GM12878 (cell line): ENCODE data around the gene SPTSSB. TPM values are rescaled to one million over a fixed set of nuclear protein-coding genes. Genes with fewer than 3 reads are reported as not detected.

Source experiments
- ATAC-seq: fragments of 200-7000 bp; cut with Tn5 transposase; 3 replicates; pipeline ENCODE4 v1.9.1; 2020; ENCODE audit warnings: mild to moderate bottlenecking, moderate library complexity
- BruUV-seq: library from RNA; stranded (reverse); fragments of 400-500 nt; replicated peaks from 2 replicates; lab custom pipeline; 2021; lab: Mats Ljungman, UMichigan
- CTCF ChIA-PET: fragments of 300-600 bp; sonication (Branson Sonifier 250); formaldehyde crosslinking; extraction: SDS; loops from one replicate; lab custom pipeline; 2021; ENCODE audit warnings: inconsistent platforms; lab: Yijun Ruan, JAX
- POLR2A ChIA-PET: fragments of 350-600 bp; formaldehyde crosslinking; extraction: SDS; loops from one replicate; lab custom pipeline; 2021; ENCODE audit warnings: inconsistent platforms; lab: Charles Lee
- RAD21 ChIA-PET: fragments of 300-600 bp; sonication (Branson Sonifier 250); formaldehyde crosslinking; loops from one replicate; lab custom pipeline; 2023; ENCODE audit warnings: antibody characterized with exemption; ENCODE audit not compliant: unreplicated experiment; lab: Charles Lee
- SMC1A ChIA-PET: fragments of 300-600 bp; sonication (Branson Sonifier 250); formaldehyde crosslinking; loops from one replicate; lab custom pipeline; 2023; ENCODE audit not compliant: unreplicated experiment, uncharacterized antibody; lab: Charles Lee
- DNase-seq: peaks from one replicate; pipeline ENCODE4 v3.0.0-alpha.2; 2011; ENCODE audit warnings: low read depth, low spot score
- FAIRE-seq: peaks from 3 replicates; lab custom pipeline; 2011; peaks lifted over from hg19 to GRCh38; lab: Jason Lieb, UNC
- H2AFZ ChIP-seq: 2 replicates; pipeline ENCODE4 v1.6.0; 2011; ENCODE audit warnings: low read depth, low read length, control low read depth; ENCODE audit not compliant: control insufficient read depth
- H3K27ac ChIP-seq: 2 replicates; pipeline ENCODE4 v1.5.1; 2011; ENCODE audit warnings: control low read depth; ENCODE audit not compliant: control insufficient read depth, insufficient read depth
- H3K27me3 ChIP-seq, 2 experiments: replicated peaks in 1 of 2; 2 replicates each; pipeline versions ENCODE4 v1.6.0 to v1.6.1; 2011; ENCODE audit warnings: low read length in 1 of 2; ENCODE audit not compliant: control insufficient read depth in 2 of 2, insufficient read depth in 2 of 2
- H3K36me3 ChIP-seq, 2 experiments: 2 replicates each; pipeline ENCODE4 v1.5.1; 2011; ENCODE audit warnings: low read length in 1 of 2; ENCODE audit not compliant: control insufficient read depth in 2 of 2, insufficient read depth in 2 of 2
- H3K4me1 ChIP-seq: 2 replicates; pipeline ENCODE4 v1.6.1; 2011; ENCODE audit warnings: mild to moderate bottlenecking, low read length, moderate library complexity, mixed read lengths; ENCODE audit not compliant: control insufficient read depth, insufficient read depth
- H3K4me2 ChIP-seq: 2 replicates; pipeline ENCODE4 v1.6.0; 2011; ENCODE audit warnings: control low read depth; ENCODE audit not compliant: control insufficient read depth, insufficient read depth
- H3K4me3 ChIP-seq: fragments of 200-600 bp; sonication (generic); 2 replicates; pipeline ENCODE4 v1.5.1; 2016
- H3K79me2 ChIP-seq: 2 replicates; pipeline ENCODE4 v1.6.0; 2011; ENCODE audit warnings: low read length; ENCODE audit not compliant: control insufficient read depth, insufficient read depth
- H3K9ac ChIP-seq: 2 replicates; pipeline ENCODE4 v1.8.0; 2011; ENCODE audit warnings: low read length, control low read depth, mixed read lengths; ENCODE audit not compliant: control insufficient read depth, insufficient read depth
- H3K9me3 ChIP-seq: replicated peaks from 3 replicates; pipeline ENCODE4 v1.5.1; 2011; ENCODE audit warnings: mild to moderate bottlenecking, low read length; ENCODE audit not compliant: control insufficient read depth, insufficient read depth
- H4K20me1 ChIP-seq: 2 replicates; pipeline ENCODE4 v1.6.0; 2011; ENCODE audit not compliant: control insufficient read depth, insufficient read depth
- CEBPZ ChIP-seq: fragments of 150-350 bp; IDR thresholded peaks from 2 replicates; pipeline ENCODE4 v1.6.1; 2016; ENCODE audit warnings: low read depth, low read length
- FOXM1 ChIP-seq: IDR thresholded peaks from 2 replicates; pipeline ENCODE4 v1.6.1; 2012; ENCODE audit warnings: low read depth, mild to moderate bottlenecking, inconsistent platforms, low read length, moderate library complexity
- IRF3 ChIP-seq: fragments of 450-650 bp; IDR thresholded peaks from 2 replicates; pipeline ENCODE4 v1.6.1; 2014; ENCODE audit warnings: mild to moderate bottlenecking
- IRF5 ChIP-seq: fragments of 450-650 bp; IDR thresholded peaks from 2 replicates; pipeline ENCODE4 v1.6.1; 2017; ENCODE audit warnings: borderline replicate concordance
- JUNB ChIP-seq: IDR thresholded peaks from 2 replicates; pipeline ENCODE4 v1.6.1; 2016; ENCODE audit warnings: antibody characterized with exemption, mild to moderate bottlenecking
- PBX3 ChIP-seq: IDR thresholded peaks from 2 replicates; pipeline ENCODE4 v1.6.1; 2011; ENCODE audit warnings: mild to moderate bottlenecking, low read depth, low read length, moderate library complexity; ENCODE audit not compliant: insufficient replicate concordance
- RELA ChIP-seq: fragments of 450-650 bp; IDR thresholded peaks from 2 replicates; pipeline ENCODE4 v1.8.0; 2014; ENCODE audit warnings: borderline replicate concordance; ENCODE audit not compliant: partially characterized antibody
- RFX5 ChIP-seq: IDR thresholded peaks from 2 replicates; pipeline ENCODE4 v1.6.1; 2011; ENCODE audit warnings: low read depth, low read length, improper control_type of control experiment
- SPI1 ChIP-seq: IDR thresholded peaks from 2 replicates; pipeline ENCODE4 v1.6.1; 2011; ENCODE audit warnings: low read depth, mild to moderate bottlenecking, low read length, moderate library complexity, borderline replicate concordance; ENCODE audit not compliant: insufficient read depth
- SRF ChIP-seq, 2 experiments: IDR thresholded peaks; 2 replicates each; pipeline ENCODE4 v1.6.1; 2011; ENCODE audit warnings: low read depth in 2 of 2, low read length in 2 of 2, mild to moderate bottlenecking in 1 of 2, moderate library complexity in 1 of 2
- SUPT20H ChIP-seq: IDR thresholded peaks from 2 replicates; pipeline ENCODE4 v1.6.1; 2011; ENCODE audit warnings: low read depth, mild to moderate bottlenecking, low read length, moderate library complexity, borderline replicate concordance; ENCODE audit not compliant: control insufficient read depth
- ZBTB33 ChIP-seq: fragments of 450-650 bp; IDR thresholded peaks from 2 replicates; pipeline ENCODE4 v1.6.1; 2017; ENCODE audit warnings: mild to moderate bottlenecking
- ZNF217 ChIP-seq: fragments of 450-650 bp; IDR thresholded peaks from 2 replicates; pipeline ENCODE4 v1.6.1; 2017; ENCODE audit warnings: antibody characterized with exemption, mild to moderate bottlenecking
- WGBS: methylation state at CpG from one replicate; pipeline ENCODE4 v1.1.6; 2016; ENCODE audit warnings: low lambda C conversion rate; ENCODE audit not compliant: insufficient replicate concordance, insufficient coverage; ENCODE audit errors: missing lambda C conversion rate; 5-methylcytosine and 5-hydroxymethylcytosine counted together
- in situ Hi-C: fragments of 300-500 bp; cut with MboI; formaldehyde crosslinking; loops from 9 replicates; pipeline ENCODE4 v1.14.3; 2018; ENCODE audit warnings: mixed read lengths
- intact Hi-C: fragments of 100-400 bp; cut with micrococcal nuclease; formaldehyde crosslinking; loops from one replicate; pipeline ENCODE4 v1.14.2; 2022; ENCODE audit not compliant: unreplicated experiment
- polyA plus RNA-seq, 11 experiments: library from polyadenylated mRNA; depleted of rRNA in 4 of 11; unstranded in 6 of 11; stranded (reverse) in 5 of 11; fragments of >200 nt; fragmentation: Nextera tagmentation in 4 of 11; fragmentation: Illumina TruSeq in 1 of 11; extraction: Ambion mirVana in 4 of 11; extraction: Trizol in 1 of 11; gene quantifications; 1 replicate in 1 of 11; 2 replicates in 10 of 11; pipeline versions ENCODE4 v1.2.1 to v1.2.3, GENCODE V29; 2011 to 2016; ENCODE audit warnings: inconsistent platforms in 2 of 11, missing spikeins in 2 of 11, low read depth in 1 of 11
- total RNA-seq, 4 experiments: library from RNA; depleted of rRNA in 3 of 4; stranded (reverse); fragments of >200 nt in 3 of 4; fragmentation: Illumina TruSeq in 1 of 4; extraction: Trizol in 1 of 4; gene quantifications; 2 replicates each; pipeline versions ENCODE4 v1.2.1 to v1.2.3, GENCODE V29; 2013 to 2021

Gene SPTSSB
- total and polyA plus RNA-seq, 10 of the 15 experiments (the other 5 are each of a cell fraction or from before 2014, with no cell fraction given) = 0.19 to 30.6 (median 0.91) TPM

GRCh38 chr3:161405087-161405486 lies 33.8 kb upstream of the SPTSSB start:
- CTCF ChIA-PET = interaction anchor here (1.2 to 7.3 kb wide), 3 partner anchors 19 to 308 kb away, joined by 3 to 100 read pairs (median 3); no protein-coding TSS in a partner anchor
- Histone ChIP-seq H3K4me3 (no peak overlapping the region), H3K27me3 (no peaks in the 10 kb centered on the region), H3K36me3 (no peaks in the 10 kb centered on the region), H3K4me1 (no peaks in the 10 kb centered on the region), H2AFZ (no peak overlapping the region), H3K4me2 (no peak overlapping the region), H3K9me3 (no peaks in the 10 kb centered on the region; the same call in 2 of the 3 replicates), H3K79me2 (no peaks in the 10 kb centered on the region), H3K9ac (no peak overlapping the region), H4K20me1 (no peaks in the 10 kb centered on the region), H3K27ac (no peak overlapping the region)
- no peak for ATAC-seq
- DNase-seq = no peak
- no TSS peak for BruUV-seq
- POLR2A ChIA-PET = no interaction called here
- no peak for FAIRE-seq
- intact Hi-C loops = no loop called here
- RAD21 ChIA-PET = interaction anchor here (0.8 to 4.9 kb wide), 2 partner anchors 35 to 129 kb away, joined by 3 to 36 read pairs; no protein-coding TSS in a partner anchor
- WGBS = 60% methylated on average over 1 of the region's 1 CpG
- TF ChIP-seq PBX3 (no peak), FOXM1 (no peak), IRF3 (no peak), SRF (IDR thresholded peaks at IDR 0.05; ENCODE audit: low read depth in 2 of 2, low read length in 2 of 2) (no peak), SPI1 (no peak), IRF5 (no peak), ZBTB33 (no peak), JUNB (no peak), ZNF217 (no peak), RFX5 (no peak), SUPT20H (no peak), RELA (no peak), CEBPZ (no peak)
- in situ Hi-C loops = no loop called here
- SMC1A ChIA-PET = interaction anchor here (2.6 to 6.3 kb wide), 4 partner anchors 10 to 134 kb away, joined by 6 to 78 read pairs (median 23); no protein-coding TSS in a partner anchor
